Duodenal mucosa (tissue), 2 donors: Measurements from ENCODE around the gene C17orf113.

Source experiments
- H3K27ac ChIP-seq: one replicate; pipeline ENCODE4 v1.7.0; 2013; ENCODE audit warnings: low read depth, low read length
- H3K27me3 ChIP-seq, 2 donors: one replicate each; pipeline ENCODE4 v1.7.0; 2013; ENCODE audit warnings: low read length in 2 of 2, control low read depth in 1 of 2; ENCODE audit not compliant: insufficient read depth in 2 of 2, control insufficient read depth in 1 of 2
- H3K36me3 ChIP-seq, 2 donors: one replicate each; pipeline ENCODE4 v1.7.0; 2013; ENCODE audit warnings: low read length in 2 of 2, control low read depth in 1 of 2; ENCODE audit not compliant: insufficient read depth in 2 of 2, control insufficient read depth in 1 of 2
- H3K4me1 ChIP-seq, 2 donors: one replicate each; pipeline ENCODE4 v1.7.0; 2013; ENCODE audit warnings: low read length in 2 of 2, control low read depth in 1 of 2; ENCODE audit not compliant: insufficient read depth in 2 of 2, control insufficient read depth in 1 of 2
- H3K4me3 ChIP-seq, 2 donors: one replicate each; pipeline ENCODE4 v1.7.0; 2013; ENCODE audit warnings: low read length in 2 of 2, low read depth in 1 of 2
- H3K9ac ChIP-seq, 2 donors: one replicate each; pipeline ENCODE4 v1.7.0; 2013; ENCODE audit warnings: low read length in 2 of 2, low read depth in 1 of 2
- H3K9me3 ChIP-seq, 2 donors: one replicate each; pipeline ENCODE4 v1.7.0; 2013; ENCODE audit warnings: low read length in 2 of 2, control low read depth in 1 of 2; ENCODE audit not compliant: control insufficient read depth in 1 of 2

Gene C17orf113

DNA sequence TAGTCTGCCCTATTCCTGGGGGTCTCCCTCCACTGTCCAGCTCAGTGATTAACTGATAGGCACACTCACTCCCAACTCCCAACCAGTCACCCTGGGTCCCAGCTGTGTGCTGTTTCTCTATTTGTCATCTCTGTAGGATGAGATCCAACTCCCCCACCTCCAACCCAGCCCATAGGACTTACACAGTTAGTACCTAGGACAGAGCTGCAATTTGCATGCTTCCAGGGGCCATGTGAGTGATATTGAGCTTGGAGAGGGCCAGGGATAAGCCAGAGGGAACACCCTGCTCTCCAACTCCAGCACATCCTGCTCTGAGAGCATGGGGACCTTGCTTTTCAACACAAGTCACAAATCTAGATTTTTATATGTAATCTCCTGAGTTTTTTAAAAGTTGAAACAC, 8.8 kb downstream of the C17orf113 start:
- Histone ChIP-seq H3K9me3 (no peaks in the 10 kb centered on the region), H3K27me3 (peaks cover 0 to 3% of the 10 kb centered on the region in 2 donors), H3K4me3 (no peak overlapping the region), H3K4me1 (no peaks in the 10 kb centered on the region), H3K9ac (no peak overlapping the region), H3K36me3 (no peaks in the 10 kb centered on the region), H3K27ac (no peak overlapping the region)

GRCh38 chr17:42040818-42041217, 9.6 kb downstream of the C17orf113 start:
- H3K36me3 ChIP-seq, result no peaks in the 10 kb centered on the region
- H3K4me3 ChIP-seq, result no peak overlapping the region
- H3K9ac ChIP-seq, result no peak overlapping the region
- no peak overlapping the region for H3K27ac ChIP-seq
- no peaks in the 10 kb centered on the region for H3K9me3 ChIP-seq
- H3K4me1 ChIP-seq, result no peaks in the 10 kb centered on the region
- peaks cover 0 to 3% of the 10 kb centered on the region in 2 donors for H3K27me3 ChIP-seq

DNA sequence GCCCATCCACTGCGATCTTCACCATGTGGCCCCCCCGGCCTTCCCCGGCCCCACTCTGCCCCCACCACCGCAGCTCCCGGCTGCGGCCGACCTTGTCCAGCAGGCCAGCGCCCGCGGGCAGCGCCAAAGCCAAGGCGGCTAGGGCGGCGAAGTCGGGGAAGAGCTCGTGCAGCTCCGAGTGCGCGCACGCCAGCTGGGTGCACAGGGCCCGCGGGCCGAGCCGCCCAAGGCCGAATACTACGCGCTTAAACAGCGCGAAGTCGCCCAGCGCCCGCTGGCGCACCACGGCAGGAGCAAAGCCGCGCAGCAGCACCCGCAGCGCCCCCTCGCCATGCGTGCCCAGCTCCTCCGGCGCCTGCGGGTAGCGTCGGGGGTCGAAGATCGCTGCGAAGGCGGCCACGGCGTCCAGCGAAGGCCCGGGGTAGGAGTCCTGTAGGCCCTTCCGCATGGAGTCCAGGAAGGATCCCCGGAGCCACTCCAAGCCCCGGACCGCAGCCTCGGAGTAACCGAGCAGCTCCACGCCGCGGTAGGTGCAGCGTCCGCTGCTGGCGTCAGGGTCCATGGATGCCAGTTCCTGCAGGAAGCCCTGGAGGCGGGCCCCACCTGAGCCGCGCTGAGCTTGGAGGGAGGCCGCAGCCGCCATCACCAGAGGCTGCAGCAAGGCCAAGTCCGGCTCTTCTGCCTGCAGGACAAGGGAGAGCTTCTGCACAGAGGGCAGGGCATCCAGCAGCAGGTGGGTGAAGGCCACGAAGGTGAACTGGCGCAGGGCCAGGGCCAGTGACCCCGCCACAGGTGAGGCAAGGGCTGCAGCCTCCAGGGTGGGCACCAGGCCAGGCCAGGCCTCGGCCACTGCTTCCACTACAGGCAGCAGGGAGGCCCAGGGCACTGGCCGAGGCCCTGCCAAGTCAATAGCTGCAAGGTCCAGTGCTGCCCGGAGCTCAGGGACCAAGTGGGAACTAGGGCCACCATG, 10.3 kb downstream of the C17orf113 start:
- Histone ChIP-seq H3K4me3 (peak overlapping the region in 1 of 2 donors; percentile 36), H3K9me3 (no peaks in the 10 kb centered on the region), H3K27me3 (peaks cover 0 to 3% of the 10 kb centered on the region in 2 donors), H3K9ac (peak overlapping the region in 1 of 2 donors; percentile 18), H3K36me3 (no peaks in the 10 kb centered on the region), H3K27ac (no peak overlapping the region), H3K4me1 (no peaks in the 10 kb centered on the region)

- Histone ChIP-seq H3K36me3 (no peaks in the 10 kb centered on the region), H3K27ac (no peak overlapping the region), H3K9ac (no peak overlapping the region), H3K27me3 (peaks cover 0 to 3% of the 10 kb centered on the region in 2 donors), H3K4me1 (no peaks in the 10 kb centered on the region), H3K9me3 (no peaks in the 10 kb centered on the region), H3K4me3 (no peak overlapping the region)
These were observed 12.0 kb downstream of the C17orf113 start for GRCh38 chr17:42038221-42038973.

- no peak overlapping the region for H3K9ac ChIP-seq
- H3K36me3 ChIP-seq, result no peaks in the 10 kb centered on the region
- no peak overlapping the region for H3K4me3 ChIP-seq
- peaks cover 0 to 3% of the 10 kb centered on the region in 2 donors for H3K27me3 ChIP-seq
- no peak overlapping the region for H3K27ac ChIP-seq
- no peaks in the 10 kb centered on the region for H3K4me1 ChIP-seq
- no peaks in the 10 kb centered on the region for H3K9me3 ChIP-seq
These were observed 16.3 kb downstream of the C17orf113 start for GRCh38 chr17:42034059-42034458.

DNA sequence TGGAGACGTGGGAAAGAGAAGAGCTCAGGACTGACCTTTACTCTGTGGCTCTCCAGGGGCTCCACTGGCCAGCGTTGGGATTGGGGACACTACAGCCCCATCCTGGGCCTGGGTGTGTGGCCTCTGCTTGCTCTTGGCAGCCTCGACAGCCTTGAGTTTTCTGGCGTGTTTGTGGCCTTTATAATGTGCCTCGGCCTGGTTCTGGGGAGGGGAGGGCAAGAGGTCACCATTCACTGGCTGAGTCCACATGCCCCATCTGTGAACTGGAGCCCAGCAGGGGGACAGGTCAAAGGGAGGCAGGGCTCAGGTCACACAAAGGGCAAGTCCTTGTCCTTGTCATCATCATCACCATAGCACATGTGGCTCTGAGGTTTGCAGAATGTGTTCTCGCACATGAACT, 18.8 kb downstream of the C17orf113 start:
- H3K27ac ChIP-seq, result no peak overlapping the region
- no peaks in the 10 kb centered on the region for H3K4me1 ChIP-seq
- H3K36me3 ChIP-seq, result no peaks in the 10 kb centered on the region
- no peaks in the 10 kb centered on the region for H3K27me3 ChIP-seq
- no peaks in the 10 kb centered on the region for H3K9me3 ChIP-seq
- no peak overlapping the region for H3K4me3 ChIP-seq
- H3K9ac ChIP-seq, result no peak overlapping the region

- Histone ChIP-seq H3K27me3 (no peaks in the 10 kb centered on the region), H3K4me3 (no peak overlapping the region), H3K9me3 (no peaks in the 10 kb centered on the region), H3K27ac (no peak overlapping the region), H3K4me1 (peaks cover 15 to 16% of the 10 kb centered on the region in 2 donors), H3K9ac (no peak overlapping the region), H3K36me3 (peaks cover 0 to 6% of the 10 kb centered on the region in 2 donors)
These were observed 21.6 kb downstream of the C17orf113 start for GRCh38 chr17:42028791-42029127.

DNA sequence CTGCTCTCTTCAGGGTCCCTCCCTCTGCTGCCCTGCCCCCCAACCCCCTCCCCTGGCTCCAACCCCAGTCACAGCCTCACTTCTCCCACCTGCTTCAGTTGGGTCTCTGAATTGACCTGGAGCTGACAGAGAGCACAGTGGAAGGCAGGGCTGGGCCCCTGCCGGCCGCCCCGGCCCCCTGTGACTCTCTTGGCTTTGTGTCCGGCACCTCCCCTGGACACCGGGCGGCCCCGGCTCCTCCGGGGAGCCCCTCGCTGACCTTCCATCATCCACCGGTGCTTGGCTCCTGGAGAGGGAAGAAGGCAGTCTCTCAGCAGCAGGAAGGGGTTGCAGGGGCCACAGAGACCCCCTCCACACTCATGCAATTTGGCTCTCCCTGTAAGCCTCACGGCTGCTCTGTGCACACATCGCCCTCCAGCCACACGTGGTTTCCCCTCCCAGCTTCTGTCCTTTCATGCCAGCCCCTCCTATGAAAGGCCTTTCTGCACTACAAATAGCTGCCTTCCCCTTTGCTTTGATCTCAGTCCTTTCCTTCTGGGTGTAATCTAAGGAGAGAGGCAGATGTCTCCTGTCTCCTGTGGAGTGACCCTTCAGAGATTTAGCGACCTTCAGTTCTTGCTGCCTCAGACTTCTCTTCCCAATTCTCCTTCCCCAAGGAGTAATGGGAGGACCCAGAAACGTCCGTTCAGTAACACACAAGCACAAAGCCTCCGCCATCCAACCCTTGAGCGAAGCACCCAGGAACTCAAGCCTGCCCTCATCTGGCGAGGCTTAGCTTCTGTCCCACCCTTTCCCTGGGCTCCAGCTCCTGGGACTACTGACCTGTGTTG, 22.2 kb downstream of the C17orf113 start:
- Histone ChIP-seq H3K27me3 (no peaks in the 10 kb centered on the region), H3K4me1 (peaks cover 20 to 22% of the 10 kb centered on the region in 2 donors), H3K4me3 (no peak overlapping the region), H3K9ac (no peak overlapping the region), H3K9me3 (no peaks in the 10 kb centered on the region), H3K27ac (no peak overlapping the region), H3K36me3 (peaks cover 0 to 11% of the 10 kb centered on the region in 2 donors)

DNA sequence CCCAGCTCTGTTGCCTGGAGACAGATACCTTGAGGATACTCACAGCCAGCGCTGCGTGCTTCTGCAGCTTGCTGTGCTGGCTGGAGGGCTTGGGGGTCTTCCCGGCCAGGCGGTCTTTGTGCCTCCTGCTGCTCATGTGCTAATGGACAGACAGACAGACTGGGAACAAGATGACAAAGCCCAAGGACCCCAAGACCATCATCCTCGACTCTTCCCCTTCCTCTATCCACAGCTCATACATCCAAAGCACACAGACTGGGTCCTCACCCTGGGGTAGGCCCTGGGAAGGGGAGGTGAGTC, 22.9 kb downstream of the C17orf113 start:
- no peaks in the 10 kb centered on the region for H3K27me3 ChIP-seq
- peaks cover under 1 to 17% of the 10 kb centered on the region in 2 donors for H3K36me3 ChIP-seq
- no peak overlapping the region for H3K9ac ChIP-seq
- H3K27ac ChIP-seq, result no peak overlapping the region
- H3K4me3 ChIP-seq, result no peak overlapping the region
- peaks cover 20 to 23% of the 10 kb centered on the region in 2 donors for H3K4me1 ChIP-seq
- no peaks in the 10 kb centered on the region for H3K9me3 ChIP-seq
